K562 (cell line): ENCODE results near the gene TOM1. TPM values are rescaled to one million over a fixed set of nuclear protein-coding genes. Genes with fewer than 3 reads are reported as not detected.

Experiments
- ATAC-seq: fragments of 200-7000 bp; cut with Tn5 transposase; 3 replicates; pipeline ENCODE4 v1.9.1; 2020; ENCODE audit warnings: moderate library complexity
- BruUV-seq: library from RNA; stranded (reverse); fragments of 400-500 nt; replicated peaks from 2 replicates; lab custom pipeline; 2021; lab: Mats Ljungman, UMichigan
- CTCF ChIA-PET: fragments of 300-600 bp; formaldehyde crosslinking; extraction: SDS; loops from one replicate; lab custom pipeline; 2021; ENCODE audit warnings: low intra/inter-chr PET ratio; lab: Yijun Ruan, JAX
- POLR2A ChIA-PET: fragments of 300-600, 350-650 bp; sonication (Branson Sonifier 250); formaldehyde crosslinking; extraction: SDS; loops from one replicate; lab custom pipeline; 2021; ENCODE audit warnings: antibody characterized with exemption, inconsistent platforms; lab: Yijun Ruan, JAX
- DNase-seq, 4 experiments: peaks; one replicate each; pipeline versions ENCODE4 v3.0.0 to v3.0.0-alpha.2; 2011 to 2018; ENCODE audit warnings: low spot score in 3 of 4, mixed read lengths in 3 of 4; ENCODE audit errors: extremely low read depth in 1 of 4
- FAIRE-seq: peaks from 2 replicates; lab custom pipeline; 2011; peaks lifted over from hg19 to GRCh38; lab: Jason Lieb, UNC
- H2AFZ ChIP-seq: 2 replicates; pipeline ENCODE4 v1.6.0; 2011; ENCODE audit warnings: low read depth, low read length, control low read depth, inconsistent platforms
- H3K27ac ChIP-seq: fragments of 200-600 bp; 3 replicates; pipeline ENCODE4 v1.8.0; 2011; ENCODE audit warnings: low read depth, mild to moderate bottlenecking, control low read depth, inconsistent platforms, low read length, moderate library complexity, mixed read lengths; ENCODE audit errors: extremely low read depth
- H3K27me3 ChIP-seq, 2 experiments: fragments of 300-600 bp in 1 of 2; 2 replicates in 1 of 2; 3 replicates in 1 of 2; pipeline versions ENCODE4 v1.6.0 to v1.8.0; 2011; ENCODE audit warnings: inconsistent platforms in 2 of 2, low read length in 2 of 2, mild to moderate bottlenecking in 1 of 2, mixed read lengths in 1 of 2, moderate library complexity in 1 of 2; ENCODE audit not compliant: control insufficient read depth in 2 of 2, insufficient read depth in 2 of 2
- H3K36me3 ChIP-seq: fragments of 300-600 bp; 3 replicates; pipeline ENCODE4 v1.8.0; 2011; ENCODE audit warnings: mild to moderate bottlenecking, low read length, inconsistent platforms; ENCODE audit not compliant: control insufficient read depth, insufficient read depth
- H3K4me1 ChIP-seq, 2 experiments: fragments of 200-600 bp in 1 of 2; replicated peaks in 1 of 2; 2 replicates in 1 of 2; 3 replicates in 1 of 2; pipeline versions ENCODE4 v1.5.1 to v1.8.0; 2011; ENCODE audit warnings: inconsistent platforms in 2 of 2, low read length in 2 of 2, mild to moderate bottlenecking in 1 of 2, mixed read lengths in 1 of 2, moderate library complexity in 1 of 2; ENCODE audit not compliant: control insufficient read depth in 2 of 2, insufficient read depth in 2 of 2
- H3K4me2 ChIP-seq: 2 replicates; pipeline ENCODE4 v1.6.1; 2011; ENCODE audit warnings: low read length, control low read depth, inconsistent platforms, mixed read lengths; ENCODE audit not compliant: insufficient read depth
- H3K4me3 ChIP-seq: fragments of 200-600 bp; sonication (generic), shearing (Covaris generic); 2 replicates; pipeline ENCODE4 v1.5.1; 2016; ENCODE audit warnings: control low read depth, inconsistent platforms
- H3K79me2 ChIP-seq: fragments of 200-600 bp; 3 replicates; pipeline ENCODE4 v1.8.0; 2011; ENCODE audit warnings: low read length, inconsistent platforms; ENCODE audit not compliant: control insufficient read depth, insufficient read depth
- H3K9ac ChIP-seq, 2 experiments: 2 replicates each; pipeline versions ENCODE4 v1.6.0 to v1.6.1; 2011; ENCODE audit warnings: low read depth in 2 of 2, low read length in 2 of 2, control low read depth in 1 of 2, inconsistent platforms in 1 of 2, mild to moderate bottlenecking in 1 of 2, mixed read lengths in 1 of 2; ENCODE audit not compliant: insufficient read depth in 1 of 2
- H3K9me1 ChIP-seq: one replicate; pipeline ENCODE4 v1.6.0; 2011; ENCODE audit warnings: inconsistent platforms, mild to moderate bottlenecking, low read length, moderate library complexity; ENCODE audit not compliant: control insufficient read depth, insufficient read depth
- H3K9me3 ChIP-seq: replicated peaks from 2 replicates; pipeline ENCODE4 v1.5.1; 2011; ENCODE audit warnings: low read depth, low read length, inconsistent platforms; ENCODE audit not compliant: control insufficient read depth, insufficient read depth
- H4K20me1 ChIP-seq: replicated peaks from 2 replicates; pipeline ENCODE4 v1.6.1; 2011; ENCODE audit warnings: low read length, inconsistent platforms, mixed read lengths; ENCODE audit not compliant: control insufficient read depth, insufficient read depth
- BHLHE40 ChIP-seq: IDR thresholded peaks from 2 replicates; pipeline ENCODE4 v1.6.1; 2011; ENCODE audit warnings: low read length, improper control_type of control experiment
- CCNT2 ChIP-seq: IDR thresholded peaks from 2 replicates; pipeline ENCODE4 v1.6.1; 2011; ENCODE audit warnings: borderline replicate concordance, low read depth, mild to moderate bottlenecking, moderate library complexity, mixed read lengths, low read length; ENCODE audit not compliant: insufficient read length; ENCODE audit errors: extremely low read depth
- HDAC3 ChIP-seq: fragments of 450-650 bp; IDR thresholded peaks from 2 replicates; pipeline ENCODE4 v1.6.1; 2018; ENCODE audit warnings: borderline replicate concordance, mild to moderate bottlenecking, moderate library complexity; ENCODE audit not compliant: partially characterized antibody
- JUND ChIP-seq, 2 experiments: IDR thresholded peaks; 2 replicates in 1 of 2; 3 replicates in 1 of 2; pipeline ENCODE4 v1.6.1; 2011; ENCODE audit warnings: borderline replicate concordance in 2 of 2, low read depth in 2 of 2, low read length in 2 of 2, improper control_type of control experiment in 1 of 2, missing biosample characterization in 1 of 2, missing genetic modification characterization in 1 of 2, missing genetic modification reagents in 1 of 2
- PRPF4 ChIP-seq: fragments of 200-400 bp; formaldehyde crosslinking; IDR thresholded peaks from one replicate; pipeline ENCODE4 v1.6.1; 2017; ENCODE audit warnings: low read length, low read depth, mild to moderate bottlenecking; ENCODE audit not compliant: insufficient read depth, poor library complexity, severe bottlenecking
- STAT5B ChIP-seq: fragments of 250-450 bp; sonication (Bioruptor Pico); IDR thresholded peaks from 2 replicates; pipeline ENCODE4 v1.8.0; 2021; ENCODE audit warnings: mild to moderate bottlenecking, inconsistent platforms
- ZNF253 ChIP-seq: fragments of 250-450 bp; sonication (Bioruptor Pico); conservative IDR thresholded peaks from 2 replicates; pipeline ENCODE4 v1.6.1; 2021; ENCODE audit warnings: mild to moderate bottlenecking
- ZNF57 ChIP-seq: fragments of 450-650 bp; formaldehyde crosslinking; IDR thresholded peaks from 2 replicates; pipeline ENCODE4 v1.4.0; 2020; ENCODE audit warnings: mild to moderate bottlenecking, moderate library complexity
- WGBS: fragments of 100-300 bp; shearing (Covaris generic); methylation state at CpG from one replicate; pipeline ENCODE4 v1.1.6; 2016; ENCODE audit warnings: low coverage, mixed read lengths; ENCODE audit not compliant: insufficient coverage; ENCODE audit errors: missing lambda C conversion rate; 5-methylcytosine and 5-hydroxymethylcytosine counted together
- in situ Hi-C: fragments of 300-500 bp; cut with MboI; formaldehyde crosslinking; loops from 4 replicates; pipeline ENCODE4 v1.15.0; 2018; ENCODE audit warnings: inconsistent platforms, mixed read lengths
- intact Hi-C: fragments of 100-400 bp; cut with micrococcal nuclease; formaldehyde crosslinking; loops from 2 replicates; pipeline ENCODE4 v1.14.2; 2022
- polyA plus RNA-seq, 8 experiments: library from polyadenylated mRNA; depleted of rRNA in 4 of 8; stranded (reverse) in 5 of 8; unstranded in 3 of 8; fragments of >200 nt; fragmentation: Nextera tagmentation in 2 of 8; fragmentation: Illumina TruSeq in 1 of 8; extraction: Ambion mirVana in 2 of 8; extraction: Trizol in 1 of 8; gene quantifications; 2 replicates each; pipeline versions ENCODE4 v1.2.1 to v1.2.3, GENCODE V29; 2011 to 2014; ENCODE audit warnings: inconsistent platforms in 1 of 8, missing spikeins in 1 of 8
- total RNA-seq, 7 experiments: library from RNA; depleted of rRNA in 6 of 7; stranded (reverse); fragments of >200 nt in 6 of 7; fragmentation: Illumina TruSeq in 2 of 7; extraction: Trizol in 2 of 7; gene quantifications; 2 replicates each; pipeline versions ENCODE4 v1.2.1 to v1.2.3, GENCODE V29; 2011 to 2021; ENCODE audit warnings: low replicate concordance in 1 of 7
- TF ChIP-seq, protein P1 (sequence below): fragments of 250-450 bp; sonication (Bioruptor Pico); IDR thresholded peaks from 2 replicates; pipeline ENCODE4 v1.8.0; 2022; ENCODE audit warnings: moderate library complexity, mild to moderate bottlenecking, inconsistent platforms
- TF ChIP-seq, protein P2 (sequence below): sonication (generic); IDR thresholded peaks from 2 replicates; pipeline ENCODE4 v1.6.1; 2016
- TF ChIP-seq, protein P3 (sequence below): fragments of 450-650 bp; conservative IDR thresholded peaks from 2 replicates; pipeline ENCODE4 v1.6.1; 2016; ENCODE audit warnings: missing genetic modification characterization, low read depth, mild to moderate bottlenecking, missing compliant biosample characterization, moderate library complexity

The TOM1 gene
- total and polyA plus RNA-seq, 9 of the 15 experiments (the other 6 are each of a cell fraction or from before 2014, with no cell fraction given), result 0.64 to 20.6 (median 12.0) TPM

DNA sequence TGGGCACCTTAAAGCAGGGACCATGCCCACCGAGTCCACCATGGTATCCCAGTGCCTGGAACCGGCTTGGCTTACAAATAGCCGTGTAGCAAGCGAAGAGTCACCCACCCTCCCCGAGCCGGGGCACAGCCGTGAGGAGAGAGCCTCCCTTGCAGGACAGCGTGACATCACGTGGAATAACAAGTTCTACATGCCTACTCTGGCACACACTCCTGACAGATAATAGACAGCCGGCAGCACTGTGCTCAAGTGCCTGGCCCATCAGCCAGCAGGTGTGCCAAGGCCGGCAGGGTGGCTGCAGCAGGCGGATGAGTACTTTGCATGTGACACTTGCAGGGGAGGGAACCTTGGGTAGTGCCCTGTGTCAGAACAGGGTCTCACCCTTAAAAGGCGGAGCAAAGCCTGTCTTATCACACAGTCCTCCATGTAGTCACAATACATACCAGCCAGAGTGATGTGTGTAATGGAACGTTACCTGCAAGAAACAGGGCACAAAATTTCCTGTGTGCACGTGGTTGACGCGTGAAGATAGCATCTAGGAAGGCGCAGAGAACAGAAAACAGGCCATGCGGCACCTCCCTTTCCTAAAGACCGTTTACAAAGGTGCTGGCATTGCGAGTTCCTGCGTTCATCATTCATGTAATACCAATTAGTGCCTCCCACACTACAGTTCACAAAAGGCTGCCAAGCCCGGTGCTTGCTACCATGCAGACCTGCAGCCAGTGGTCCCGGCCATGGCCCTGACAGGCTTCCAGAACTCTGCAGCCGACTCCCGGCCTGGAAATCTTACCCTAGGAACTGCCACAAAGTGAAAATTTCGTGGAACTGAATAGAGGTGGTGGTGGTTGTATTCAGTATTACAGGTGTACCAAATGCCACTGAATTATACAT, 16.4 kb downstream of the TOM1 start:
- Histone ChIP-seq H3K9me1 (no peaks in the 10 kb centered on the region), H3K27ac (no peak overlapping the region), H3K4me1 (peaks cover 0 to 4% of the 10 kb centered on the region in 2 experiments; a peak in 3 of 5 replicates), H3K36me3 (peaks cover 5% of the 10 kb centered on the region; the same call in 2 of the 3 replicates), H3K4me2 (no peak overlapping the region), H3K9me3 (no peaks in the 10 kb centered on the region), H3K4me3 (no peak overlapping the region), H3K79me2 (no peaks in the 10 kb centered on the region), H4K20me1 (no peaks in the 10 kb centered on the region; the same call in 1 of the 2 replicates), H3K9ac (no peak overlapping the region)
- intact Hi-C loops, result no loop called here
- ChIA-PET POLR2A (no interaction called here), CTCF (no interaction called here)
- BruUV-seq, result no TSS peak
- 80% methylated on average over 20 of the region's 27 CpGs for WGBS
- TF ChIP-seq ZNF57 (CRISPR knock-in tag) (no peak), BHLHE40 (no peak), JUND (IDR thresholded peaks at IDR 0.05; ENCODE audit: borderline replicate concordance, low read depth, low read length) (no peak), JUND (tag; IDR thresholded peaks at IDR 0.05; ENCODE audit: borderline replicate concordance, low read depth, low read length) (no peak)
- TF ChIP-seq, all 486 proteins: peak for 0
- Histone ChIP-seq H2AFZ (no peak overlapping the region), H3K27me3 (no peaks in the 10 kb centered on the region)
- FAIRE-seq, result no peak
- ATAC-seq, result no peak
- in situ Hi-C loops, result no loop called here
- no peak for DNase-seq

DNA sequence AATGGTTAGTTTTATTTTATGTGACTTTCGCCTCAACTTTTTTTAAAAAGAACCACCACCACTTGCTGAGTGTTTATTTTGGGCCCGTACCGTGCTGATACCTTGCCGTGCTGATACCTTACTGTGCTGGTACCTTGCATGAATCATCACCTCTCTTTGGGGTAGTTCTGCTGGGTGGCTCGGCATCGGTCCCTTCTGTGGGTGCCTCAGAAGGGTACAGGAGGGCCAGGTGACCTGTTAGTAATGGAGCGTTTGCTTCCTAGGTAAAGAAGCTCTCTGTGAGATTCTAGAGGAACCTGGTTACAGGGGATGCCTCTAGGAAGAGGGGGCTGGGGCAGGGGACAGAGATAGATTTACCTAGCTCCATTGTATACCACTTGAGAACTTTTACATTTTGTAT, 17.1 kb downstream of the TOM1 start:
- DNase-seq (no peak), FAIRE-seq (no peak), ATAC-seq (no peak)
- H3K27me3 ChIP-seq, result no peaks in the 10 kb centered on the region
- no peak overlapping the region for H3K9ac ChIP-seq
- H2AFZ ChIP-seq, result no peak overlapping the region
- no peaks in the 10 kb centered on the region; the same call in 1 of the 2 replicates for H4K20me1 ChIP-seq
- H3K79me2 ChIP-seq, result no peaks in the 10 kb centered on the region
- POLR2A ChIA-PET, result no interaction called here
- H3K27ac ChIP-seq, result no peak overlapping the region
- CTCF ChIA-PET, result no interaction called here
- intact Hi-C loops (no loop called here), in situ Hi-C loops (no loop called here)
- no peak overlapping the region for H3K4me3 ChIP-seq
- no peaks in the 10 kb centered on the region for H3K9me3 ChIP-seq
- no peaks in the 10 kb centered on the region for H3K9me1 ChIP-seq
- BruUV-seq, result no TSS peak
- peaks cover 7% of the 10 kb centered on the region; the same call in 2 of the 3 replicates for H3K36me3 ChIP-seq
- peaks cover 0 to 3% of the 10 kb centered on the region in 2 experiments; a peak in 2 of 5 replicates for H3K4me1 ChIP-seq
- H3K4me2 ChIP-seq, result no peak overlapping the region
- 75% methylated on average over 7 of the region's 7 CpGs for WGBS
- TF ChIP-seq, protein P1, sequence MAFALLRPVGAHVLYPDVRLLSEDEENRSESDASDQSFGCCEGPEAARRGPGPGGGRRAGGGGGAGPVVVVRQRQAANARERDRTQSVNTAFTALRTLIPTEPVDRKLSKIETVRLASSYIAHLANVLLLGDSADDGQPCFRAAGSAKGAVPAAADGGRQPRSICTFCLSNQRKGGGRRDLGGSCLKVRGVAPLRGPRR (CRISPR knock-in tag), result no peak
- no peak for TF ChIP-seq ZNF253 (CRISPR knock-in tag)
- TF ChIP-seq CCNT2, result no peak
- TF ChIP-seq, protein P2, sequence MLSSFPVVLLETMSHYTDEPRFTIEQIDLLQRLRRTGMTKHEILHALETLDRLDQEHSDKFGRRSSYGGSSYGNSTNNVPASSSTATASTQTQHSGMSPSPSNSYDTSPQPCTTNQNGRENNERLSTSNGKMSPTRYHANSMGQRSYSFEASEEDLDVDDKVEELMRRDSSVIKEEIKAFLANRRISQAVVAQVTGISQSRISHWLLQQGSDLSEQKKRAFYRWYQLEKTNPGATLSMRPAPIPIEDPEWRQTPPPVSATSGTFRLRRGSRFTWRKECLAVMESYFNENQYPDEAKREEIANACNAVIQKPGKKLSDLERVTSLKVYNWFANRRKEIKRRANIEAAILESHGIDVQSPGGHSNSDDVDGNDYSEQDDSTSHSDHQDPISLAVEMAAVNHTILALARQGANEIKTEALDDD, result no peak
- no peak for TF ChIP-seq STAT5B
- TF ChIP-seq PRPF4, result no peak
- TF ChIP-seq, protein P3, sequence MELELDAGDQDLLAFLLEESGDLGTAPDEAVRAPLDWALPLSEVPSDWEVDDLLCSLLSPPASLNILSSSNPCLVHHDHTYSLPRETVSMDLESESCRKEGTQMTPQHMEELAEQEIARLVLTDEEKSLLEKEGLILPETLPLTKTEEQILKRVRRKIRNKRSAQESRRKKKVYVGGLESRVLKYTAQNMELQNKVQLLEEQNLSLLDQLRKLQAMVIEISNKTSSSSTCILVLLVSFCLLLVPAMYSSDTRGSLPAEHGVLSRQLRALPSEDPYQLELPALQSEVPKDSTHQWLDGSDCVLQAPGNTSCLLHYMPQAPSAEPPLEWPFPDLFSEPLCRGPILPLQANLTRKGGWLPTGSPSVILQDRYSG (tag), result no peak
- TF ChIP-seq HDAC3, result no peak
